SK-N-SH treated with all-trans-retinoic acid at 6 μM for 48 hours (cell line): ENCODE measurements around the gene INKA1.

ENCODE experiments used
- ATAC-seq: fragments of 200-7000 bp; cut with Tn5 transposase; 3 replicates; pipeline ENCODE4 v1.9.1; 2020; ENCODE audit warnings: mild to moderate bottlenecking, moderate library complexity
- ARNTL ChIP-seq: fragments of 450-650 bp; formaldehyde crosslinking; IDR thresholded peaks from 2 replicates; pipeline ENCODE4 v1.5.0; 2020; ENCODE audit warnings: low read depth, mild to moderate bottlenecking, moderate library complexity, borderline replicate concordance
- BACH2 ChIP-seq: fragments of 250-450 bp; sonication (Bioruptor Pico); IDR thresholded peaks from 2 replicates; pipeline ENCODE4 v1.9.0; 2021; ENCODE audit warnings: mild to moderate bottlenecking, borderline replicate concordance
- CSDC2 ChIP-seq: fragments of 250-450 bp; sonication (Bioruptor Pico); IDR thresholded peaks from 2 replicates; pipeline ENCODE4 v1.5.0; 2020; ENCODE audit warnings: mild to moderate bottlenecking, moderate library complexity
- CSRNP3 ChIP-seq: fragments of 250-450 bp; sonication (Bioruptor Pico); IDR thresholded peaks from 2 replicates; pipeline ENCODE4 v1.5.1; 2021; ENCODE audit warnings: mild to moderate bottlenecking, moderate library complexity
- ESRRG ChIP-seq: fragments of 250-450 bp; sonication (Bioruptor Pico); IDR thresholded peaks from 2 replicates; pipeline ENCODE4 v1.6.1; 2021; ENCODE audit warnings: mild to moderate bottlenecking
- GLIS3 ChIP-seq: fragments of 250-450 bp; sonication (Bioruptor Pico); IDR thresholded peaks from 2 replicates; pipeline ENCODE4 v1.5.0; 2020; ENCODE audit warnings: mild to moderate bottlenecking, moderate library complexity
- ISL1 ChIP-seq: fragments of 250-450 bp; sonication (Bioruptor Pico); IDR thresholded peaks from 2 replicates; pipeline ENCODE4 v2.1.2; 2022; ENCODE audit warnings: mild to moderate bottlenecking, moderate library complexity
- OSR1 ChIP-seq: fragments of 250-450 bp; sonication (Bioruptor Pico); IDR thresholded peaks from 2 replicates; pipeline ENCODE4 v1.8.0; 2022; ENCODE audit warnings: moderate library complexity, mild to moderate bottlenecking, inconsistent platforms
- POU6F1 ChIP-seq: fragments of 250-450 bp; sonication (Bioruptor Pico); IDR thresholded peaks from 2 replicates; pipeline ENCODE4 v1.8.0; 2021; ENCODE audit warnings: low read depth, mild to moderate bottlenecking, moderate library complexity, borderline replicate concordance
- SNAI2 ChIP-seq: fragments of 250-450 bp; sonication (Bioruptor Pico); IDR thresholded peaks from 2 replicates; pipeline ENCODE4 v1.5.0; 2020; ENCODE audit warnings: mild to moderate bottlenecking, moderate library complexity
- TCF4 ChIP-seq: fragments of 250-450 bp; sonication (Bioruptor Pico); IDR thresholded peaks from 2 replicates; pipeline ENCODE4 v1.8.0; 2021; ENCODE audit warnings: mild to moderate bottlenecking, moderate library complexity, borderline replicate concordance
- TOX ChIP-seq: fragments of 250-450 bp; sonication (Bioruptor Pico); IDR thresholded peaks from 2 replicates; pipeline ENCODE4 v1.8.0; 2021; ENCODE audit warnings: mild to moderate bottlenecking, moderate library complexity, borderline replicate concordance
- TSHZ2 ChIP-seq: fragments of 250-450 bp; sonication (Bioruptor Pico); IDR thresholded peaks from 2 replicates; pipeline ENCODE4 v1.5.0; 2020; ENCODE audit warnings: mild to moderate bottlenecking, moderate library complexity
- ZC3H10 ChIP-seq: fragments of 250-450 bp; sonication (Bioruptor Pico); IDR thresholded peaks from 2 replicates; pipeline ENCODE4 v1.5.1; 2021; ENCODE audit warnings: mild to moderate bottlenecking, moderate library complexity
- ZFP3 ChIP-seq: fragments of 250-450 bp; sonication (Bioruptor Pico); IDR thresholded peaks from 2 replicates; pipeline ENCODE4 v1.5.0; 2020; ENCODE audit warnings: mild to moderate bottlenecking, moderate library complexity
- ZNF565 ChIP-seq: fragments of 450-650 bp; formaldehyde crosslinking; conservative IDR thresholded peaks from 2 replicates; pipeline ENCODE4 v1.5.0; 2020; ENCODE audit warnings: low read depth, mild to moderate bottlenecking, moderate library complexity
- ZNF70 ChIP-seq: fragments of 450-650 bp; formaldehyde crosslinking; IDR thresholded peaks from 2 replicates; pipeline ENCODE4 v1.5.0; 2020; ENCODE audit warnings: mild to moderate bottlenecking, moderate library complexity
- TF ChIP-seq, protein P1 (sequence below): fragments of 250-450 bp; sonication (Bioruptor Pico); IDR thresholded peaks from 2 replicates; pipeline ENCODE4 v1.8.0; 2020; ENCODE audit warnings: mild to moderate bottlenecking, moderate library complexity, borderline replicate concordance
- TF ChIP-seq, protein P2 (sequence below): fragments of 250-450 bp; sonication (Bioruptor Pico); IDR thresholded peaks from 2 replicates; pipeline ENCODE4 v1.5.1; 2020; ENCODE audit warnings: low read depth, mild to moderate bottlenecking, moderate library complexity

Gene INKA1

GRCh38 chr3:49793486-49794085 is 9.5 kb upstream of the INKA1 start:
- TF ChIP-seq GLIS3 (CRISPR knock-in tag): no peak
- TF ChIP-seq, all 23 proteins: peak for 0
- ATAC-seq: no peak

- no peak for ATAC-seq
- no peak for TF ChIP-seq ZC3H10
- no peak for TF ChIP-seq BACH2
- TF ChIP-seq, protein P1, sequence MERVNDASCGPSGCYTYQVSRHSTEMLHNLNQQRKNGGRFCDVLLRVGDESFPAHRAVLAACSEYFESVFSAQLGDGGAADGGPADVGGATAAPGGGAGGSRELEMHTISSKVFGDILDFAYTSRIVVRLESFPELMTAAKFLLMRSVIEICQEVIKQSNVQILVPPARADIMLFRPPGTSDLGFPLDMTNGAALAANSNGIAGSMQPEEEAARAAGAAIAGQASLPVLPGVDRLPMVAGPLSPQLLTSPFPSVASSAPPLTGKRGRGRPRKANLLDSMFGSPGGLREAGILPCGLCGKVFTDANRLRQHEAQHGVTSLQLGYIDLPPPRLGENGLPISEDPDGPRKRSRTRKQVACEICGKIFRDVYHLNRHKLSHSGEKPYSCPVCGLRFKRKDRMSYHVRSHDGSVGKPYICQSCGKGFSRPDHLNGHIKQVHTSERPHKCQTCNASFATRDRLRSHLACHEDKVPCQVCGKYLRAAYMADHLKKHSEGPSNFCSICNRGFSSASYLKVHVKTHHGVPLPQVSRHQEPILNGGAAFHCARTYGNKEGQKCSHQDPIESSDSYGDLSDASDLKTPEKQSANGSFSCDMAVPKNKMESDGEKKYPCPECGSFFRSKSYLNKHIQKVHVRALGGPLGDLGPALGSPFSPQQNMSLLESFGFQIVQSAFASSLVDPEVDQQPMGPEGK (CRISPR knock-in tag): no peak
- no peak for TF ChIP-seq SNAI2 (CRISPR knock-in tag)
- TF ChIP-seq, protein P2, sequence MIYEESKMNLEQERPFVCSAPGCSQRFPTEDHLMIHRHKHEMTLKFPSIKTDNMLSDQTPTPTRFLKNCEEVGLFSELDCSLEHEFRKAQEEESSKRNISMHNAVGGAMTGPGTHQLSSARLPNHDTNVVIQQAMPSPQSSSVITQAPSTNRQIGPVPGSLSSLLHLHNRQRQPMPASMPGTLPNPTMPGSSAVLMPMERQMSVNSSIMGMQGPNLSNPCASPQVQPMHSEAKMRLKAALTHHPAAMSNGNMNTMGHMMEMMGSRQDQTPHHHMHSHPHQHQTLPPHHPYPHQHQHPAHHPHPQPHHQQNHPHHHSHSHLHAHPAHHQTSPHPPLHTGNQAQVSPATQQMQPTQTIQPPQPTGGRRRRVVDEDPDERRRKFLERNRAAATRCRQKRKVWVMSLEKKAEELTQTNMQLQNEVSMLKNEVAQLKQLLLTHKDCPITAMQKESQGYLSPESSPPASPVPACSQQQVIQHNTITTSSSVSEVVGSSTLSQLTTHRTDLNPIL (CRISPR knock-in tag): no peak
- no peak for TF ChIP-seq ESRRG (CRISPR knock-in tag)
- no peak for TF ChIP-seq ZNF565
- TF ChIP-seq TSHZ2: no peak
- TF ChIP-seq ARNTL: no peak
- no peak for TF ChIP-seq OSR1
- no peak for TF ChIP-seq GLIS3 (CRISPR knock-in tag)
- TF ChIP-seq TOX (CRISPR knock-in tag): no peak
- TF ChIP-seq ZFP3 (CRISPR knock-in tag): no peak
- no peak for TF ChIP-seq CSDC2 (CRISPR knock-in tag)
- no peak for TF ChIP-seq ISL1 (CRISPR knock-in tag)
- no peak for TF ChIP-seq ZNF70 (CRISPR knock-in tag)
- no peak for TF ChIP-seq TCF4
These were observed 8.6 kb upstream of the INKA1 start for GRCh38 chr3:49794431-49794830.

DNA sequence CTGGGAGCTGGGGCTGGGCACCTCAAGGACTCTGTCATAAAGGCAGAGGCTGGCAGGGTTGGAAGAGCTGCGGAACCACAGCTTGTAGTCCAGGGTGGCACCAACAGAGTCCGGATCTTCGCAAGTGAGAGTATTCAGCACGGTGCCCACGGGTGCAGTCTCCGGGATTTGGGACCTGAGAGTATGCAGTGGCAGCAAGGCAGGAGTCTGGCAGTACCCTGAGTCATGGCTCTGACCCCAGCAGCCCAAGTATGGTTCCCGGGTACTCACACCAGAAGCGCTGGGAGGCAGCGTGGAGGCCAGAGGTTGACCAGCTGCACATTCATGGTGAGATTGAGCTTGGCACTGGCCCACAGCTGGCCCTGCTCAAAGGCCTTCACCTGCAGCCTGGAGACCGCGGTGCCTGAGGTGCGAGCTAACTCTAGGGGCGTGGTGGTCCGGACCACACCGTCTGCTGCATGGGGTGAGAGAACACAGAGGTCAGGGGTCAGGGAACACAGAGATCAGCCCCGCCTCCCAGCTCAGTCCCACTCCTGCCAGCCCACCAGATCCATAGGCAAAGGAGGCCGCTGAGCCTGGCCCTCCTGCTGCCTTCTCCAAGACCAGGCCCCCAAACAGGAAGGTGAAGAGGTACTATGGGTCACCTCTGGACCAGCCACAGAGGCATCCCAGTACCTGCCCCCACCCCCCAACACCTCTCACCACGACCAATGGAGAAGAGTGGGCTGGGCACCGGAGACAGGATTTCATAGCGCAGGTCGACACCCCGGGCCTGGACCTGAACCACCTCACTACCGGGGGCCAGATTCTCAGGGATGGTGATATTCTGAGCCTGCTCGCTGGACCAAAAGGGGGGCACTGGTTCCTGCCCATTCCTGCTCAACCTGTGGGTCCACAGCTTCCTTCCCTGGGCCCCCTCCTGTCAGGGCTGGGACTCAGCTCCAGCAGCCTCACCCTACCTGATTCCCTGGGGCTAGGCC is 7.8 kb upstream of the INKA1 start:
- ATAC-seq: no peak
- TF ChIP-seq ZNF565: no peak
- no peak for TF ChIP-seq OSR1
- no peak for TF ChIP-seq POU6F1 (CRISPR knock-in tag)
- TF ChIP-seq CSRNP3 (CRISPR knock-in tag): no peak
- TF ChIP-seq, all 23 proteins: peak for 0
